Right atrium auricular region (tissue), 2 donors: ENCODE measurements around the gene SLC38A2. TPM values are rescaled to one million over a fixed set of nuclear protein-coding genes. Genes with fewer than 3 reads are reported as not detected.

ENCODE experiments used
- DNase-seq: peaks from one replicate; pipeline ENCODE4 v3.0.0-alpha.2; 2019; ENCODE audit warnings: low spot score
- H3K27ac ChIP-seq, 2 donors: fragments of 200-600 bp; sonication (generic); 1 replicate in 1 of 2; 2 replicates in 1 of 2; pipeline ENCODE4 v1.5.1; 2016 to 2019
- H3K27me3 ChIP-seq, 2 donors: fragments of 200-600 bp; sonication (generic); one replicate each; pipeline versions ENCODE4 v1.5.1 to v1.6.0; 2017 to 2019
- H3K36me3 ChIP-seq: fragments of 200-600 bp; sonication (generic); one replicate; pipeline ENCODE4 v1.5.1; 2016
- H3K4me1 ChIP-seq, 2 donors: fragments of 200-600 bp; sonication (generic); one replicate each; pipeline versions ENCODE4 v1.5.1 to v1.6.0; 2017 to 2019
- H3K4me3 ChIP-seq, 2 donors: fragments of 200-600 bp; sonication (generic); 1 replicate in 1 of 2; 2 replicates in 1 of 2; pipeline ENCODE4 v1.5.1; 2017 to 2019; ENCODE audit warnings: mild to moderate bottlenecking in 1 of 2, moderate library complexity in 1 of 2
- H3K9me3 ChIP-seq, 2 donors: fragments of 200-600 bp; sonication (generic); one replicate each; pipeline ENCODE4 v1.5.1; 2019
- CTCF ChIP-seq, 2 donors: fragments of 200-600 bp; sonication (generic); IDR thresholded peaks; one replicate each; pipeline ENCODE4 v1.5.1; 2019; ENCODE audit warnings: antibody characterized with exemption in 2 of 2
- total RNA-seq, 2 donors: library from RNA; depleted of rRNA; stranded (reverse); fragments of >200 nt; gene quantifications; one replicate each; pipeline ENCODE4 v1.1.0, GENCODE V29; 2016

The SLC38A2 gene
- total RNA-seq, 2 donors from 2014 or later: 192 to 204 TPM

GRCh38 chr12:46380022-46380796 lies 7.6 kb upstream of the SLC38A2 start:
- DNase-seq: no peak
- H3K27ac ChIP-seq: no peak overlapping the region
- no peaks in the 10 kb centered on the region for H3K27me3 ChIP-seq
- H3K4me3 ChIP-seq: no peak overlapping the region
- H3K36me3 ChIP-seq: no peaks in the 10 kb centered on the region
- peaks cover 0 to 18% of the 10 kb centered on the region in 2 donors for H3K4me1 ChIP-seq
- no peak for TF ChIP-seq CTCF (IDR thresholded peaks at IDR 0.05)
- H3K9me3 ChIP-seq: no peaks in the 10 kb centered on the region

DNA sequence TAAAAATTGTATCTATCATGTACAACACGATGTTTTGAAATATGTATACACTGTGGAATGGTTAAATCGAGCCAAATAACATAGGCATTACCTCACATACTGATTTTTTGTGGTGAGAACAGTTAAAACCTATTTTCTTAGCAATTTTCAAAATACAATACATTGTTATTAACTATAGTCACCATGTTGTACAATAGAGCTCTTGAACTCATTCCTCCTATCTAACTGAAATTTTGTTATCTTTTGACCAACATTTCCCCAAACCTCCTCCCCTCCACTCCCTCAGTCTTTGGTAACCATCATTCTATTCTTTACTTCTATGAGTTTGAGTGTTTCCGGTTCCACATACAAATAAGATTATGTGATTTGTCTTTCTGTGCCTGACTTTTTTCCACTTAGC lies 6.8 kb upstream of the SLC38A2 start:
- no peak overlapping the region for H3K27ac ChIP-seq
- H3K36me3 ChIP-seq: no peaks in the 10 kb centered on the region
- no peaks in the 10 kb centered on the region for H3K27me3 ChIP-seq
- peaks cover 0 to 9% of the 10 kb centered on the region in 2 donors for H3K4me1 ChIP-seq
- no peak for DNase-seq
- H3K4me3 ChIP-seq: no peak overlapping the region
- no peak for TF ChIP-seq CTCF (IDR thresholded peaks at IDR 0.05)
- no peaks in the 10 kb centered on the region for H3K9me3 ChIP-seq

DNA sequence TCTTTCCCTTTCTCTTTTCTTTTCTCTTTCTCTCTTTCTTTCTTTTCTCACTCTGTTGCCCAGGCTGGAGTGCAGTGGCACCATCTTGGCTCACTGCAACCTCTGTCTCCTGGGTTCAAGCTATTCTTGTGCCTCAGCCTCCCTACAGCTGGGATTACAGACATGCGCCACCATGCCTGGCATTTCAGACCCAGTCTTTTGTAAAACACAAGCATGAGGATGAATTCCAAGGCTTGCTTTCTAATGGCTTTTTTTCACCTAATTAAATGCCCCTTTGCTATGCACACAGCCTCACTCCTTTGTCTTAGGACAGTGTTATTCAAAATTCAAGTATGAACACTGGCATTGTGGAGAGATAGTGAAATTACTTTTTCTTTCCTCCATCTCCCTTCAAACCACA lies 6.0 kb upstream of the SLC38A2 start:
- Histone ChIP-seq H3K9me3 (no peaks in the 10 kb centered on the region), H3K27me3 (no peaks in the 10 kb centered on the region), H3K36me3 (no peaks in the 10 kb centered on the region), H3K27ac (no peak overlapping the region), H3K4me3 (no peak overlapping the region), H3K4me1 (peaks cover 0 to 15% of the 10 kb centered on the region in 2 donors)
- no peak for TF ChIP-seq CTCF (IDR thresholded peaks at IDR 0.05)
- no peak for DNase-seq

DNA sequence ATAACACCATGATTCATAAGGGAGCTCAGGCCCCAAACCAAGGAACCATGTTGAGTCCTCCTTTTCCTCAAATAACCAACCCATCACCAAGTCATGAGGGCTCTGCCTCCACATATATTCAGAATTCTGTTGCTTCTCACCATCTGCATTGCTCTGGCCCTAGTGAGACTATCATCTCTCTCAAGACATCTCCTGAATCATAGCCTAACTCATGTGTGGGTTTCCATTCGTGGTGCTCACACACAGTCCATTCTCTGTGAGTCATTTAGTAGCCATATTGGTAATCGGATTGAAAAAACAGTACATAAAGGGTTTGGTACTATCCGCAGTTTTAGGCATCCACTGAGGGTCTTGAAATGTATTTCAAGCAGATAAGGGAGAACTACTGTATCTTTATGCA lies 5.1 kb upstream of the SLC38A2 start:
- TF ChIP-seq CTCF (IDR thresholded peaks at IDR 0.05): no peak
- no peak for DNase-seq
- H3K9me3 ChIP-seq: no peaks in the 10 kb centered on the region
- H3K4me3 ChIP-seq: no peak overlapping the region
- no peak overlapping the region for H3K27ac ChIP-seq
- H3K36me3 ChIP-seq: no peaks in the 10 kb centered on the region
- H3K27me3 ChIP-seq: no peaks in the 10 kb centered on the region
- peaks cover 0 to 17% of the 10 kb centered on the region in 2 donors for H3K4me1 ChIP-seq

- no peaks in the 10 kb centered on the region for H3K27me3 ChIP-seq
- H3K36me3 ChIP-seq: no peaks in the 10 kb centered on the region
- peaks cover 0 to 10% of the 10 kb centered on the region in 2 donors for H3K4me1 ChIP-seq
- H3K4me3 ChIP-seq: no peak overlapping the region
- TF ChIP-seq CTCF (IDR thresholded peaks at IDR 0.05): no peak
- H3K9me3 ChIP-seq: no peaks in the 10 kb centered on the region
- no peak for DNase-seq
- H3K27ac ChIP-seq: no peak overlapping the region
These were observed 4.0 kb upstream of the SLC38A2 start for GRCh38 chr12:46376579-46376978.

- TF ChIP-seq CTCF (IDR thresholded peaks at IDR 0.05): no peak
- Histone ChIP-seq H3K27ac (no peak overlapping the region), H3K4me3 (no peak overlapping the region), H3K9me3 (no peaks in the 10 kb centered on the region), H3K27me3 (no peaks in the 10 kb centered on the region), H3K4me1 (peaks cover 0 to 20% of the 10 kb centered on the region in 2 donors), H3K36me3 (peaks cover 15% of the 10 kb centered on the region)
- no peak for DNase-seq
These were observed 2.1 kb upstream of the SLC38A2 start for GRCh38 chr12:46374711-46375110.
